ENCODE measurements around the gene TMEM150A.
A peak's percentile ranks its signal among the peaks of the same experiment; 100 is the strongest.

The TMEM150A gene

DNA sequence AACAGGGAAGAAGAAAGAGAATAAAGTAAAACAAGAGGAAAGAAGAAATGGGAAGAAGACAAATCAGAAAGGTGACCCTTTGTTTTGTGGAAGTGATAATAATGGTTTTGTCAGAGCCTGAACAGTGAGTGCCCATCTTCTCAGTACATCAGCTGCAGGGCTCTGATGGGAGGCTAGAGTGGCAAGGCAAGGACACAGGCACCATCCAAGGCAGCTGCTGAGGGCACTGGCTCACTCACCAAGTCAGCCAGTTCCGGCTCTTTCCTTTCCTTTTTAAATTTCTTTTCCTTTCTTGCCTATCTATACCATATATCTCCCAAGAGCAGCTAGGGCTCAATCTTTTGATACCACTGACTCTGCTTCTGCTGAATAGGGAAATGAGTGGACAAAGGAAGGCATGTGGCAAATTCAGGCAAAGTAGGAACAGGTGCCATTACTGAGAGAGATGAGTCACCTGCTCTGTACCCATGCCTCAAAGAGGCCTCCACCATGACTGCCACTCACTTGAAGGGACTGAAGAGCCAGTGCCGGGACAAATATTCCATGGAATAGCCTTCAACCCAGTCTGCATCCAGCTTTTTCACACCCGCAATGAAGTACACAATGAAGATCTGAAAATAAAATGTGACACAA lies 47.4 kb downstream of the TMEM150A start:
- Histone ChIP-seq H3F3A (ENCODE audit: insufficient read depth, low read length) (no peaks in the 10 kb centered on the region), H3K36me3 (ENCODE audit: insufficient read depth, low read length) (peaks cover 51% of the 10 kb centered on the region; the same call in 1 of the 2 replicates), H2AFZ (ENCODE audit: low read length) (no peak overlapping the region), H3K27ac (ENCODE audit: low read depth, low read length, poor library complexity, severe bottlenecking) (no peak overlapping the region), H3K9me3 (ENCODE audit: low read length) (no peaks in the 10 kb centered on the region), H3K27me3 (ENCODE audit: insufficient read depth, low read length) (no peaks in the 10 kb centered on the region), H4K20me1 (ENCODE audit: insufficient read depth, low read length) (no peaks in the 10 kb centered on the region), H3K9me2 (ENCODE audit: low read depth, low read length) (no peaks in the 10 kb centered on the region), H3K9ac (ENCODE audit: low read length) (no peak overlapping the region), H3K79me2 (ENCODE audit: insufficient read depth, low read length) (peaks cover 3% of the 10 kb centered on the region; the same call in 1 of the 2 replicates), H3K4me3 (ENCODE audit: low read depth, low read length, poor library complexity, severe bottlenecking) (no peak overlapping the region), H3K4me1 (ENCODE audit: insufficient read depth, low read length, severe bottlenecking) (peaks cover 6% of the 10 kb centered on the region), H3K4me2 (ENCODE audit: low read length) (no peak overlapping the region)
- TF ChIP-seq CTCF (IDR thresholded peaks at IDR 0.05; ENCODE audit: low read length) (no peak), EZH2 (IDR thresholded peaks at IDR 0.05; ENCODE audit: borderline replicate concordance, low read length) (no peak)

- H3K36me3 ChIP-seq (ENCODE audit: insufficient read depth, low read length), result peaks cover 53% of the 10 kb centered on the region; the same call in 1 of the 2 replicates
- H3K9ac ChIP-seq (ENCODE audit: low read length), result no peak overlapping the region
- H3K4me3 ChIP-seq (ENCODE audit: low read depth, low read length, poor library complexity, severe bottlenecking), result no peak overlapping the region
- no peak overlapping the region for H3K27ac ChIP-seq (ENCODE audit: low read depth, low read length, poor library complexity, severe bottlenecking)
- H3K9me2 ChIP-seq (ENCODE audit: low read depth, low read length), result no peaks in the 10 kb centered on the region
- H3K4me2 ChIP-seq (ENCODE audit: low read length), result no peak overlapping the region
- no peaks in the 10 kb centered on the region for H3K27me3 ChIP-seq (ENCODE audit: insufficient read depth, low read length)
- no peaks in the 10 kb centered on the region for H4K20me1 ChIP-seq (ENCODE audit: insufficient read depth, low read length)
- TF ChIP-seq EZH2 (IDR thresholded peaks at IDR 0.05; ENCODE audit: borderline replicate concordance, low read length), result no peak
- no peak for TF ChIP-seq CTCF (IDR thresholded peaks at IDR 0.05; ENCODE audit: low read length)
- no peaks in the 10 kb centered on the region for H3F3A ChIP-seq (ENCODE audit: insufficient read depth, low read length)
- no peaks in the 10 kb centered on the region for H3K4me1 ChIP-seq (ENCODE audit: insufficient read depth, low read length, severe bottlenecking)
- H2AFZ ChIP-seq (ENCODE audit: low read length), result no peak overlapping the region
- H3K9me3 ChIP-seq (ENCODE audit: low read length), result no peaks in the 10 kb centered on the region
- no peaks in the 10 kb centered on the region for H3K79me2 ChIP-seq (ENCODE audit: insufficient read depth, low read length)
Measured at GRCh38 chr2:85553184-85553583, 49.3 kb downstream of the TMEM150A start.

DNA sequence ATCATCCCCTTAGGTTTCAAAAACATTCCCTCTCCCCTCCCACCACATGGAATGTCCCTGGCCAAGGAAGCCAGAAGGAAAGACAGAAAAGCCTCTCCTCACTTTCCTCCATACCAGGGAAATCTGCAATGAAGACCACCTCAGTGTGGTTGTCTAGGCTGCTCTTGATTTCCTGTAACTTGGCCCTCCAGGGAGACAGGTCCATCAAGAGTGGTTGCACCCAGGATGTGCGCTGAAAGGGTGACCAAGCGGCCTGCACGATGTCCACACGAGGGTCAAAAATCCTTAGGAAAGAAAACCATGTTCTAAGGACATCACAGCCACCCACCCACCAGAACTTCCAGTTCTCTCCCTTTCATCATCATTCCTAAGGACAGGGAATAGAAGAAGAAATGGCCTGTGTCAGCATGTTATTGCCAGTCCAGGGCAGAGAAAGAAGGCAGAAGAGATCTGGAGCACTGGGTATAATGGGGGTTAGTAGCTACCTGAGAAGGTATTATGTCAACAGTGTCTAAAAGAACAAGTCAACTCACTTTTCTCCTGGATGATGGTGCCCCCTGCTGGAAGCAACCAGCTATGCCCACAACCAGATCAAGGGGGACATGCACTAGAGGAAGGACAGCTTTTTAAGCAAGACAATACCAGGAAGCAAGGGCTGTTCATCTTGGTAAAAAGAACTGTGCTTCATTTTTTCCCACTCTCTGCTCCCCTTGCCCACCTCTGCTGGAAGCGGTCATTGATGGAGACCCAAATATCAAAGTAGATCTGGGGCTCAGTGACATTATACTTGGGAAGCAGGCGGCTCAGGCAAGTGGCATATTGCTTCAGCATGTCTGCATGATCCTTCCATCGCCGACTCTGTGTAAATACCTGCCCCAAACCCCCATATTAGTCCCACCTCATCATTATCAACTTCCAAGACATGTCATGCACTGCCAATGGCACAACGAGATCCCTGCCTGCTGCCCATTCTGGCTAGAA lies 50.5 kb downstream of the TMEM150A start:
- no peaks in the 10 kb centered on the region for H3K79me2 ChIP-seq (ENCODE audit: insufficient read depth, low read length)
- H2AFZ ChIP-seq (ENCODE audit: low read length), result no peak overlapping the region
- no peak overlapping the region for H3K9ac ChIP-seq (ENCODE audit: low read length)
- H3K27ac ChIP-seq (ENCODE audit: low read depth, low read length, poor library complexity, severe bottlenecking), result no peak overlapping the region
- no peak overlapping the region for H3K4me2 ChIP-seq (ENCODE audit: low read length)
- no peaks in the 10 kb centered on the region for H3K9me3 ChIP-seq (ENCODE audit: low read length)
- no peaks in the 10 kb centered on the region for H3K27me3 ChIP-seq (ENCODE audit: insufficient read depth, low read length)
- H3K4me1 ChIP-seq (ENCODE audit: insufficient read depth, low read length, severe bottlenecking), result no peaks in the 10 kb centered on the region
- no peaks in the 10 kb centered on the region for H4K20me1 ChIP-seq (ENCODE audit: insufficient read depth, low read length)
- H3K9me2 ChIP-seq (ENCODE audit: low read depth, low read length), result no peaks in the 10 kb centered on the region
- peaks cover 60% of the 10 kb centered on the region; the same call in 1 of the 2 replicates for H3K36me3 ChIP-seq (ENCODE audit: insufficient read depth, low read length)
- TF ChIP-seq CTCF (IDR thresholded peaks at IDR 0.05; ENCODE audit: low read length), result peak; percentile 94
- TF ChIP-seq EZH2 (IDR thresholded peaks at IDR 0.05; ENCODE audit: borderline replicate concordance, low read length), result no peak
- H3K4me3 ChIP-seq (ENCODE audit: low read depth, low read length, poor library complexity, severe bottlenecking), result no peak overlapping the region
- H3F3A ChIP-seq (ENCODE audit: insufficient read depth, low read length), result peaks cover 5% of the 10 kb centered on the region; the same call in 1 of the 2 replicates

All from OCI-LY1 (cell line).